Activated CD4-positive, alpha-beta T cell treated with anti-CD3 and anti-CD28 coated beads, Interleukin-2, amount 50 U/mL, for 4 hours (primary cell): ENCODE results near the gene MTCH2.

Source experiments
- DNase-seq, 2 experiments: peaks; one replicate each; pipeline ENCODE4 v3.0.0-alpha.2; 2020

Gene MTCH2

GRCh38 chr11:47589118-47589517 is 53.2 kb downstream of the MTCH2 start:
- DNase-seq: no peak

GRCh38 chr11:47587723-47588326 is 54.5 kb downstream of the MTCH2 start:
- no peak for DNase-seq

- DNase-seq: no peak
Observed at GRCh38 chr11:47587039-47587716, 55.2 kb downstream of the MTCH2 start.

GRCh38 chr11:47586098-47586855 is 56.1 kb downstream of the MTCH2 start, which contains the start of gene FAM180B:
Gene FAM180B (plus strand): TSS chr11:47586678. CDS start chr11:47586769, 91 bp downstream.
- no peak for DNase-seq

GRCh38 chr11:47583844-47584243 is 58.5 kb downstream of the MTCH2 start:
- no peak for DNase-seq

GRCh38 chr11:47578524-47579494 is 63.5 kb downstream of the MTCH2 start, which contains the start of the genes KBTBD4 and NDUFS3:
Gene KBTBD4 (minus strand): TSS chr11:47578970. CDS start chr11:47578951, 19 bp downstream.
Gene NDUFS3 (plus strand): TSS chr11:47579074. CDS start chr11:47579092, 18 bp downstream.
- DNase-seq: peak; percentile 81

GRCh38 chr11:47577460-47578041 is 64.8 kb downstream of the MTCH2 start:
- DNase-seq: no peak

GRCh38 chr11:47573321-47573720 is 69.0 kb downstream of the MTCH2 start:
- DNase-seq: no peak

- no peak for DNase-seq
Observed at GRCh38 chr11:47572715-47573255, 69.6 kb downstream of the MTCH2 start.

GRCh38 chr11:47571895-47572294 is 70.5 kb downstream of the MTCH2 start:
- DNase-seq: no peak

- DNase-seq: no peak
Observed at GRCh38 chr11:47571357-47571729, 71.0 kb downstream of the MTCH2 start.

GRCh38 chr11:47570651-47571356 is 71.6 kb downstream of the MTCH2 start:
- DNase-seq: no peak

- DNase-seq: no peak
Observed at GRCh38 chr11:47569646-47570045, 72.7 kb downstream of the MTCH2 start.
